Activated CD4-positive, alpha-beta T cell treated with anti-CD3 and anti-CD28 coated beads, Interleukin-2, amount 50 U/mL, for 1 hour (primary cell): ENCODE results near the gene TTC28.
"Not testable (repeated sequence)": the region's sequence is repeated elsewhere in the genome, so short reads cannot be mapped to it uniquely, and the experiment has no call there.

ENCODE experiments used
- DNase-seq: peaks from one replicate; pipeline ENCODE4 v3.0.0-alpha.2; 2020

TTC28 gene

DNA sequence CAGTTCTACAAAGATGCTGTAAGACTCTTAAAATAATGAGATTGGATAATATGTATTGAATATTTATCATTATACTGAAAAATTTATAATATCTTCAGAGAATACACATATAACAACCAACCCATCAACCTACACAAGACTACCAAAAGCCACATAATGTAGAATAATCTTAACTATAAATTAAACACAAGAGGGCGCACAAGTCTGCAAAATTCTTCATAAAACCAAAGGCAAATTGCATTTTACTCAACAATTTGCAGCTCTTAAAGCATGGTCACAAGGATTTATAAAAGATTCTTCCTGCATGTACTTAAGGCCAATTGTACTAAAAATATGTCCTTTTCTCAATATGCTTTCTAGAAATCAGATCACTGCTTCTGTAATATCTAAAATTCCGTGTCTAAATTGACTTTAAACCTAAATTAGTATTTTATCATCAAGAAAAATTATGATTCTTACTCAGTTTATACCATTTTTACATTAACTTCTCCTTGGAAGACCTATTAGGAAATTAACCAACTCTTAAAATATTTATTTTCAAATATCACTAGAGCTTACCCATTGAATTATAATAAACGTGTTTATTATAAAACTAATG is 79.0 kb downstream of the TTC28 start:
- no peak for DNase-seq

DNA sequence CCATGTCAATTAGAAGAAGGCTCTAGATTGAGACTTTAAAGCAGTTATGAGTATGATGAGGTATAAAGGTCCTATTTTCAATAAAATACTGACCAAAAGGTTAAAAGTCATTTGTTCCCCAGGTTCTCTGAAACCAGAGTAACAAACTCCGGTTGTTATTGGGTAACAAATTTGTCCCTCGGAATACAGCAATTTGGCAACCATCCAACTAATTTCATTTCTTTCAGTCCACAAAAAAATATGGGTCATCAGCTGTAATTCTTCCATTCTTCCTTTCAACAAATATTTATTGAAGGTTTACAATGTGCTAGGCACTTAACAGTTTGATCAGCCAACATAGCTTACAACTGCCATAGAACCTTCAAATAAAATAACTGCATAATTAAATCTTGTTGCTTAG is 79.9 kb downstream of the TTC28 start:
- no peak for DNase-seq

DNA sequence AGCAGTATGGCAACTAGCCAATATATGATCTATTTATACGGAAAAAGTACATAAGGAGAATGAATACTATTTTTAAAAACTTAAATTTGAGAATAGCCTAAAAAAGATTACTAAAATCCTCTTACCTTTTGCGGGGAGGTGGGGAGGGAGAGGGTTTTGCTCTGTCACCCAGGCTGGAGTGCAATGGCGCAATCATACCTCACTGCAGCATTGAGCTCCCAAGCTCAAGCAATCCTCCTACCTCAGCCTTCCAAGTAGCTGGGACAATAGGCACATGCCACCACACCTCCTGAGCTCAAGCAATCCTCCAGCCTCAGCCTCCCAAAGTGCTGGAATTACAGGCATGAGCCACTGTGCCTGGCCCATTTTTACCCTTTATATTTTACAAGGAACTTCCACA is 82.0 kb downstream of the TTC28 start:
- no peak for DNase-seq

DNA sequence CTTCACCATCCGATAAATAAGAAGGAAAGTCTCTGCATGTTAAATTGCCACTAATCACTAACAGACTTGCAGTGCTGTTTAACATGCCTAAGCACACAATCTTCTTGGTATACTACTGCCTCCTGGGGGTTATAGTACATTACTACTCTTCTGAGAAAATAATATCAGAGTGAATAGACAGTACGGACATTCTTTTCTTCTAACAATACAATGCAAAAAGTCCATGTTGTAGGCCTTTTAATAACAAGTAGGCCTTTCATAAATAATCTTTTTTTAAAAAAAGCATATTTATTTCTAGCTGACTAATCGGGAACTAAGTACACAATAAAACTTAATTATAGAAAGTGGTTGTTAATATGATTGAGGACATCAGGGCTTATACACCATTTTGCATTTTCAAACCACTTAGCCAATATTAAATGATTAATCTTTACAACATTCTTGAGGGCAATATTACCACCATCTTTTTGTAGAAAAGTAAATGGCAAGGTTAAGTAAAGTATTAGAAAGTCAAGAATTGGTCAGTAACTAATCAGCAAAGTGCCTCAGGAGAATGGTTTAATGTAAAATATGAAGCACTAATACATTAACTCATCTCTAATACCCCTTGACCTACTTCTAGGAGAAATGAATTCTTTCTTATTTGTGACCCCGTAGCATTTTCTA is 84.7 kb downstream of the TTC28 start:
- no peak for DNase-seq

DNA sequence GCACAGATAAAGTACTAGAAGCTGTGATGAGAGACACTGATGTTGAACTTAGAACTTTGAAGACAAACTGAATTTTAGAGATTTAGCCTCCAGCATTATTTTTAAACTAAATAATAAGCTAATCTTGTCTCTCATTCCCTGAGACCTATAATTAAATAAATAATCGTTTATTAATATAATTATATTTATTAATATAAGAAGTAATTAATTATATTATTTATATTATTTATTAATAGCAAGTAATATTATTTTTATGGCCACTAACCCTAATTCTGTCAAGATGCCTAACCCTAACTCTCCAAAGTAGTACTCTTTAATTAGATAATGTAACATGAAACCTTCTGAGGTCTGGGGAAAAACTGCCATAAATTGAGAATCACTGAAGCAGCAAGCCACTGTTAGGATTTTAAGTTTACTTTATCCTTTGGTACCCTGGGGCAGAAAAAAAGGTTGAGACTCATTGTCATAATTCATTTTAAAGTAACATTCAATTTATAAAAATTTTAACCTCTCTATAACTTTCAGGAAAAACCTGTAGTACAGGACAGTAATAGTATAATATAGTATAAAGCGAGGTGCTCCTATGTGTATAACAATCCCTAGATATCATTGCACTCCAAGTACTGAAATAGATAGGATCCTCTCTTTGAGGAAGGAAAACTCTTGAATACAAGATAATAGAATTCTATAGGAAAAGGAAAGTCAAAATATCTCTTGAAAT is 85.4 kb downstream of the TTC28 start:
- no peak for DNase-seq

DNA sequence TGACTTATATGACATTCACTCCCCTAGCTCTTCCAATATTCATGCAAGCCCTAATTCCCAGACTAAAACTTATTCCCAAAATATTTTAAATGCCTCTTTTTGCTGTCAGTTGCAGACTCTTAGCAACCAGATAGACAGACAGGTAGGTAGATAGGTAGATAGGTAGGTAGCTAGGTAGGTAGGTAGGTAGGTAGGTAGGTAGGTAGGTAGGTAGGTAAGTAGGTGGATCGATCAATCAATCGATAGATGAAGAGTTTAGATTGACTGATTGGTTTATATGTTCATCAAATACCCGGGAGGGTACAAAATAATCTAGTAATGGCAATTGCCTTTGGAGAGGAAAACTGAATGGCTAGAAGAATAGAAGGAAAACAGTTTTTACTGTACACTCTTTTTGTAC is 86.3 kb downstream of the TTC28 start:
- DNase-seq = no peak

DNA sequence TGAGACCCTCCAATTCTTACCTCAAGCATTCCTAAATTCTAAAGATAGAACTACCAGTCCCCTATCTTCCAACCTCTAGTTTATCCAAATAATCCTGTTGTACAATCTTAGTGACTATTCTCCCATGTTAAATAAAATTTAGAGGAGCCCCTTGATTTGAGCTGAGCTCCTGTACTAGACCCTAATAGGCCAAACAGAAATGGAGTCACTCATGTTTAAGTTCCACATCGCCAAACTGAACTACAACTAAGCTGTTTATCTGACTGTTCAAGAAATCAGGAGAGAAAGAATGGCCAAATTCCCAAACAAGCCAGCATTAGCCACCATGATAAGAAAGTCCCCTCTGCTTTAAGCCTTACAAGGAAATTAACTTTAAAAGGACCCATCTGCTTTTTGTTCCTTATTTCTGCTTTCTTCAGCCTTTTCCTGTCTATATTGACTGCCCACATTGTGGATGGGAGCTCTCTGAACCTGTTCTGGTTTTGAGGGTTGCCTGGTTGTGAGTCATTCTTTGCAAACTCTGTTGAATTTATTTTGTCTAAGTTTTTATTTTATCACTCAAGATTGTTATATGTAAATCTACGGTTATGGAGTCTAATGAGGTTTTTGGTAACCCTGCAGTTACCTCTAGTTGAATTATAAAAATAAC is 90.4 kb downstream of the TTC28 start:
- no peak for DNase-seq

DNA sequence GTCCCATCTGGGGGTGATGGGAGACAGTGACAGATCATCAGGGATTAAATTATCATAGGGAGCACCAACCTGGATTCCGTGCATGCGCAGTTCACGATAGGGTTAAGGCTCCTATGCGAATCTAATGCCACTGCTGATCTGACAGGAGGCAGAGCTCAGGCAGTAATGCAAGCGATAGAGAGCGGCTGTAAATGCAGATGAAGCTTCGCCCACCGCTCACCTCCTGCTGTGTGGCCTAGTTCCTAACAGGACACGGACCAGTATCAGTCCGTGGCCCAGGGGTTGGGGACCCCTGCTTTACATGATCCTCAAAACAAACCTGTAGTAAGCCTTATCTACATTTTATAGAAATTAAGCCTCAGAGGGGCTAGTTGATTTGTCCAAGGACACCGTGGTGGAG is 94.3 kb downstream of the TTC28 start:
- DNase-seq = no peak

DNA sequence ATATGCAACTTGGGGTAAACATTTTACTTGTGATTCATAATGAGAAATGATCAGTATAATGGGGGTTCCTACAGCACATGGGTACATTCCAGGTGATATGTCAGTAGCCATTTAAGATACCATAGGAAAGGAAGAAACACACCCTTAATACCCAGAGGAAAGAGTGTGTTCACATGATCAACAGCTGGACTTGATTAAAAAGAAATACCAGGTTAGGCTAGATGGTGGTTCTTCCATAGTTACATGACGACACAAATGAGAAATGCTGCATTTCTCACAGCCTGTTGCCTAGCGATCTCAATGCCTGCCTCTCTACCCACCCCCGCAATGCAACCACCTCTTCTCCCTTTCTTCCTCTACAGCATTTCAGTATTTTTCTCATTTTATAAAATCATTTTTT is 96.8 kb downstream of the TTC28 start:
- no peak for DNase-seq

DNA sequence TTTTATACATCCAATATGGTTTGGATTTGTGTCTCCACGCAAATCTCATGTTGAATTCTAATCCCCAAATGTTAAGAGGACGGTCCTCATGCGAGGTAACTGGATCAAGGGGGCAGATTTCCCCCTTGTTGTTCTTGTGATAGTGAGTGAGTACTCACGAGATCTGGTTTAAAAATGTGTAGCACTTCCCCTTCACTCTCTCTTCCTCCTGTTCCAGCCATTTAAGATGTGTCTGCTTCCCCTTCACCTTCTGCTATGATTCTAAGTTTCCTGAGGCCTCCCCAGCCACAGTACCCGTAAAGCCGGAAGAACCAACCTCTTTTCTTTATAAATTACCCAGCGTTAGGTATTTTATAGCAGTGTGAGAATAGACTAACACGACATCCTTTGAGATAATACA is 98.6 kb downstream of the TTC28 start:
- no peak for DNase-seq

DNA sequence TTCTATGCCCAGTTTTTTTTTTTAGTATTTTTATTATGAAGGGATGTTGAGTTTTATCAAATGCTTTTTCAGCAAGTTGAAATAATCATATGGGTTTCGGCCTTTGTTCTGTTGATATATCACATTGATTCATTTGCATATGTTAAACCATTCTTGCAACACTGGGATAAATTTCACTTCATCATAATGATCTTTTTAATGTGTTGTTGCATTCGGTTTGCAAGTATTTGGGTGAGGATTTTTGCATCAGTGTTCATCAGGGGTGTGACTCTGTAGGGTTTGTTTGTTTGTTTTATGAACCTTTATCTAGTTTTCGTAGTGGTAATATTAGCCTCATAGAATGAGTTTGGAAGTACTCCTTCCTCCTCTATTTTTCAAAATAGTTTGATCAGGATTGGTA is 103.5 kb downstream of the TTC28 start:
- DNase-seq = no peak

DNA sequence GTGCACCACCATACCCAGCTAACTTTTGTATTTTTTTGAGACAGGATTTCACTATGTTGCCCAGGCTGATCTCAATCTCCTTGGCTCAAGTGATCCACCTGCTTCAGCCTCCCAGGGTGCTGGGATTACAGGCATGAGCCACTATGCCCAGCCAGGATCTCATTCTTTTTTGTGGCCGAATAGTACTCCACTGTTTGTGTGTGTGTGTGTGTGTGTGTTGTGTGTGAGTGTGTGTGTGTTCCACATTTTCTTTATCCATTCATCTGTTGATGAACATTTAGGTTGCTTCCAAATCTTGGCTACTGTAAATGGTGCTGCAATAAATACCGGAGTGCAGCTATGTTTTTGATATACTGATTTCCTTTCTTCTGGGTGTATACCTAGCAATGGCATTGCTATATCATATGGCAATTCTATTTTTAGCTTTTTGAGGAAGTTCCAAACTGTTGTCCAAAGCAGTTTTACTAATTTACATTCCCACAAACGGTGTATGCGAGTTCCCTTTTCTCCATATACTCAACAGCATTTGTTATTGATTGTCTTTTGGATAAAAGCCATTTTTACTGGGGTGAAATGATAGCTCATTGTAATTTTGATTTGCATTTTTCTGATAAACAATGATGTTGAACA is 105.4 kb downstream of the TTC28 start:
- no peak for DNase-seq

DNA sequence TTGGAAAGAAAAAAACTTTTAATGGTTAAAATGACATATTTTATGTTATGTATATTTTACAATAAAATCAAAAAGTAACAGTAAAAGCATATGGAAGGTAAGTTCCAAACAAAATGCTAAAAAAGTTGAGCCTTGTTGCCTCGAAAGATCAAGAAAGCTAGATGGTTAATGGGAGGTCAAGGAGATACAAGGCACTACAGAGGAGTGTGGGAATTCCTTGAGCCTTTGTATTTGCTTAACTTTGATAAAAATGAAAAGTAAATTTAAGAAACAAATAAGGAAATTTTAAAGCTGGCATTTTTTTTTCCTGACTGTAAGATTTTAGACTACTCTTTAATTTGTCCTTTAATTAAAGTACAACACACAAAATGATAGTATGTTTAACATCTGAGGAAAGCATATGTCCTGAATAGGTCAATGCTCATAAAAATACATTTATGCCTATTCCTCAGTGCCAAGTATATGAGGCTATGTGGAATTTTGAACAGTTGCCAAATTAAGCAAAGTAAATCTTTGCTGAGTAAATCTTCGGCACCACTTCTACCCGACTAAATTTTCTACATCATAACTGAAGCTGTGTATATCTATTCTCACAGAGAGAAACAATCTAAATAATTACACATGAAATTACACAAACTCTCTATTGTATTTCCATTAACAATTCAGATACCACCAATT is 108.8 kb downstream of the TTC28 start:
- no peak for DNase-seq

DNA sequence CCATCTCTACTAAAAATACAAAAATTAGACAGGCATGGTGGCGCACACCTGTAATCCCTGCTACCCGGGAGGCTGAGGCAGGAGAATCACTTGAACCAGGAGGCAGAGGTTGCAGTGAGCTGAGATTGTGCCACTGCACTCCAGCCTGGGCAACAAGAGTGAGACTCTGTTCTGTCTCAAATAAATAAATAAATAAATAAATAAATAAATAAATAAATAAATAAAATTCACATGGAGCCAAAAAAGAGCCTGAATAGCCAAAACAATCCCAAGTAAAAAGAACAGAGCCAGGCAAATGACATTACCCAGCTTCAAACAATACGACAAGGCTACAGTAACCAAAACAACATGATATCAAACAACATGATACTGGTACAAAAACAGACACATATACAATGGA is 110.7 kb downstream of the TTC28 start:
- DNase-seq = not testable (repeated sequence)

DNA sequence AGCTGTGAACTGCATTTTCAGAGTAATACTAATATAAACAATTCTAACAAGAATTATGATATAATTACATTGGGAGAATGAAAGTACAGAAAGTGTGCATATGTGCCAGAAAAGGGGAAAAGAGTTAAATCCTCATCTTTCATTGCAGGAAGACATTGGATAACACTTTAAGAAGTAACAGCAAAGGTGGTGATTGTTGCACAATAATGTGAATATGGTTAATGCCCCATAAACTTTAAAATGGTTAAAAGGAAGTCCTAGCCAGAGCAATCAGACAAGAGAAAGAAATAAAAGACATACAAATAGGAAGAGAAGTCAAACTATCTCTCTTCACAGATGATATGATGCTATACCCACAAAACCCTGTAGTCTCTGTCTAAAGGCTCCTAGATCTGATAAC is 111.5 kb downstream of the TTC28 start:
- DNase-seq = no peak

DNA sequence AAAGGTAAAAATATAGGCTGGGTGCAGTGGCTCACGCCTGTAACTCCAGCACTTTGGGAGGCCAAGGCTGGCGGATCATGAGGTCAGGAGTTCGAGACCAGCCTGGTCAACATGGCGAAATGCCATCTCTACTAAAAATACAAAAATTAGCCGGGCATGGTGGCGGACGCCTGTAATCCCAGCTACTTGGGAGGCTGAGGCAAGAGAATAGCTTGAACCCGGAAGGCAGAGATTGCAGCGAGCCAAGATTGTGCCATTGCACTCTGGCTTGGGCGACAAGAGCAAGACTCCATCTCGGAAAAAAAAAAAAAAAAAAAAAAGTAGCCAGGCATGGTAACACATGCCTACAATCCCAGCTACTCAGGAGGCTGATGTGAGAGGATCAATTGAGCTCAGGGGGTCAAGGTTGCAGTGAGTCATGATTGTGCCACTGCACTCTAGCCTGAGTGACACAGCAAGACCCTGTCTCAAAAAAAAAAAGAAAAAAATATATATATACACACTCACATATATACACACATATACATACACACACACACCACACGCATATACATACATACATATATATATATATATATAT is 112.6 kb downstream of the TTC28 start:
- DNase-seq = not testable (repeated sequence)

DNA sequence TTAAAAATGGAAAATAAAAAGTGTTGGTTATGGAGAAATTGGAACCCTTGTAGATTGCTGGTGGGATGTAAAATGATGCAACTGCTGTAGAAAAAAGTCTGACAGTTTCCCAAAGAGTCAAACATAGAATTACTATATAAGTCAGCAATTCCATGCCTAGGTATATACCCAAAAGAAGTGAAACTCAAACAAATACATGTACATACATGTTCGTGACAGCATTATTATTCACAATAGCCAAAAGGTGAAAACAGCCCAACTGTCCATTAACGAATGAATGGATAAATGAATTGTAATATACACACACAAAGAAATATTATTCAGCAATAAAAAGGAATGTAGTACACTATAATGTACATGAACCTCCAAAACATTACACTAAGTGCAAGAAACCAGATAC is 116.0 kb downstream of the TTC28 start:
- no peak for DNase-seq

DNA sequence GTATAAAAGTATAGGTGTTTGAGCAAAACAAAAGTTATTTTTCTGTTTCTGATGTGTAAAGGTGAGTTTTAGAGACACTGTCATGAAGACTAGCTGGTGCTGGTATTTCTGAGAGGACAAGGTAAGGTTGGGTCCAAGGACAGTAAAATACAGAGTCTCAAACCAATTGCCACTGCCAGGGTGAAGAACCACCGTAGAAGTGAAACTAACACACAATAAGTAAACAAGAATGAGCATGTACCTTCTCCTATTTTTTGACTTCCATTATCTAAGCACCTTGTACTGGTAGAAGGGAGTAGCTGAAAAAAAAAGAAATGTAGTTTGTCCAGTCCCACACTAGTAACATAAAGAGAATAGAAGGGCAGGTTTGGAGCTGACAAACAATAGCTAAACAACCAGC is 117.3 kb downstream of the TTC28 start:
- no peak for DNase-seq

DNA sequence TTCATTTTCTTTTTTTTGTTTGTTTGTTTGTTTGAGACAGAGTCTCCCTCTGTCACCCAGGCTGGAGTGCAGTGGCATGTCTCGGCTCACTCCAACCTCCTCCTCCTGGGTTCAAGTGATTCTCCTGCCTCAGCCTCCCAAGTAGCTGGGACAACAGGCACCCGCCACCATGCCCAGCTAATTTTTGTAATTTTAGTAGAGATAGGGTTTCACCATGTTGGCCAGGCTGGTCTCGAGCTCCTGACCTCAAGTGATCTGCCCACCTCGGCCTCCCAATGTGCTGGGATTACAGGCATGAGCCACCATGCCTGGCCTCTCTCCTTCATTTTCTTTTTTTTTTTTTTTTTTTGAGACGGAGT is 118.9 kb downstream of the TTC28 start:
- not testable (repeated sequence) for DNase-seq

DNA sequence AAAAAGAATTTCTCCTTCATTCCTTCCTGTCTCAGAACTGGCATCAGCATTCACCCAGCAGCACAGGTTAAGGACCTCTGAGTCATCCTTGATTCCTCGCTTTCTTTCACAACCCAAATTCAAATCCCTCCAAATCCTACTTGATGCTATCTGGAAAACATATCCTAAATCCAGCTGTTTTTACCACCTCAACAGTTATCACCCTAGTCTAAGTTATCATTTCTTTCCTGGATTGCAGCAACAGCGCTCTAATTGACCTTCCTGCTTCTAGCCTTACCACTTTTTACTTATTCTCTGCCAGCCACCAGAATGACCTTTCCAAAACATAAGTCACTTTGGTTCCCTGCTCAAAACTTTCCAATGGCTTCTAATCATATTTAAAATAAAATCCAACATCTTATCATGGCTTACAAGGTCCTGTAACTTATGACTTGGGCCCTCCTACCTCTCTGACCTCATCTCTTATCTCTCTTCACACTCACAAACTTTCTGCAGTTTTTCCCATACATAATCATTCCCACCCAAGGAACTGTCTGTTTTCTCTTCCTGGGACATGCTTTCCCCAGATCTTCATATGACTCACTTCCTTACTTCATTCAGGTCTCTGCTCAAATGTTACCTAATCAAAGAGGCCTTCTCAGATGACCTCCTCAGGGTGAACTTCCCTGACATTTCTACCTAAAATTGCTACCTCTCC is 119.4 kb downstream of the TTC28 start:
- no peak for DNase-seq

DNA sequence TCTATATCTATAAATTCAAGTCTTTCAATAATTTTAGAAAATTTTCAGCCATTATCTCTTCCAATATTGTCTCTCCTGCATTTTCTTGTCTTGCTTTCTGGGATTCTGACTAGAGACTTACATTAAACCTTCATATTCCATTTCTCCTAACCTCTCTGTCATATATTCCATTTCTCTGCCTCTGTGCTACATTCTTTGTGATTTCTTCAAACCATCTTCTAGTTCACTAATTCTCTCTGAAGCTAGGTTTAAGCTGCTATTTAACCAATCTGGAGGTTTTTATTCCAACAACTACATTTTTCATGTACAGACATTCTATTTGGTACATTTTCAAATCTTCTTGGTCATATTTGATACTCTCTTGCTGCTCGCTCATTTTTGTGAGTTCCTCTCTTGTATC is 122.5 kb downstream of the TTC28 start:
- no peak for DNase-seq
